ENCODE measurements around the gene TSTD2.

The TSTD2 gene

DNA sequence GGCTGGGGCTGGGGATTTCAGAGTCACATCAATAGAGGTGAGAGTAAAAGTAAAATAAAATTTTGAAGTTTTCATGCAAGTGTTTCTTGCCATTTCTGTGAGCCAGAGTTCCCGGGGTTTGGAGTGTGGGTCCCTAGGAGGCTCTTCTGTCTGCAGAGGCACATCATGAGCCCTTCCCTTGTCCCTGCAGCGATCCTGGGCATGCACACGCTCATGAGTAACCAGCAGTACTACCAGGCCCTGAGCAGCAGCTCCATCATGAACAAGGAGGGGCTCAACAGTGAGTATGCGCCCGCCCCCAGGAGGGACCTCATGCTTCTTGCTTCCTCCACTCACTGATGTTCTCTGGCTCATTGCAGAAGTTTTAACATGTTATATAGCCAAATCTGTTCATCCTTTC, 70.6 kb downstream of the TSTD2 start:
- DNase-seq (ENCODE audit: low read depth) = no peak

DNA sequence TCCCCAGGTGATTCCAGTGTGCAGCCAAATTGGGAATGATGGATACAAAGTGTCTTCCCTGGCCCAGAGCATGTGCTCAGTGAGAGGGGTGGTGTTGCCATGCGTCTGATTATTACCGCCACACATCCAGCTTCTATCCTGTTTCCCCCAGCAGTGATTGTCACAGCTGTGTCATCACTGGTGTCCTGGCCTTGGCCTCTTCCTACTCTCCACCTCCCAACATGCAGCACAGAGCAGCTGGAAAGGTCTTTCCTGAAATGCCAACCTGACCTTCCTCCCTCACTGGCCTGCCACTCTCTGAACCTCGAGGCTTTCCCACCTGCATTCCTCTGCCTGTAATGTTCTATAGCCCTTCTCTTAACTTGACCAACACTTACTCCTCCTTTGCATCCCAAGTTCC, 71.7 kb downstream of the TSTD2 start:
- no peak for DNase-seq (ENCODE audit: low read depth)

DNA sequence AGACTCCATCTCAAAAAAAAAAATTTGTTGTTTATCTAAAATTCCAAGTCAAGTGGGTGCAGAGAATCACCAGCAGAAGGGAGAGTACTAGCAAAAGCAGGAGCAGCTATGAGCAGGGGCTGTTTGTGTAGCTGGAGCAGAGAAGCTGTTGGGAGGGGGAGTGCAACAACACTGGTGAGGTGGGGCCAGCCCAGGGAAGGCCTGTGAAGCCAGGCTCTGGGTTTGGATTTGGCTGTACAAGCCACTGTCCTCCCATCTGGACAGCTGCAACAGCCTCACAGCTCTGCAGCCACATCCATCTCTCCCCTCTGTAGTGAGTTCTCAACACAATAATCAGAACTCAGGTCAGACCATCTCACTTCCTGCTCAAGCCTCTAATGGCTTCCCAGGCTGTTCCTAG, 72.3 kb downstream of the TSTD2 start:
- no peak for DNase-seq (ENCODE audit: low read depth)

DNA sequence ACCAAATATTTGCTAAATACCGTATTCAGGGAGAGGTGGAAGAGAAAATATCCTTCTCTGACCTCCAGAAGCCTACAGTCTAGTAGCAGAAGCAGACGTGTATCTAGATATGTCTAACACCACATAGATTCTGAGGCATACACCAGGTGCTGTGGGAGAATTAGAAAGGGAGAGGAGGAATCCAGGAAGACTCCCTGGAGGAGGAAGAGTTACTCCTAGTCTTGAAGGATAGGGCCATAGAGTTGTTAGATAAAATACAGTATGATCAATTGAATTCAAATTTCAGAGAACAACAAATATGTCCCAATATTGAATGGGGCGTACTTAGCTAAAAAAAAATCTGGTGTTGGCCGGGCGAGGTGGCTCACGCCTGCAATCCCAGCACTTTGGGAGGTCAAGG, 73.0 kb downstream of the TSTD2 start:
- no peak for DNase-seq (ENCODE audit: low read depth)

DNA sequence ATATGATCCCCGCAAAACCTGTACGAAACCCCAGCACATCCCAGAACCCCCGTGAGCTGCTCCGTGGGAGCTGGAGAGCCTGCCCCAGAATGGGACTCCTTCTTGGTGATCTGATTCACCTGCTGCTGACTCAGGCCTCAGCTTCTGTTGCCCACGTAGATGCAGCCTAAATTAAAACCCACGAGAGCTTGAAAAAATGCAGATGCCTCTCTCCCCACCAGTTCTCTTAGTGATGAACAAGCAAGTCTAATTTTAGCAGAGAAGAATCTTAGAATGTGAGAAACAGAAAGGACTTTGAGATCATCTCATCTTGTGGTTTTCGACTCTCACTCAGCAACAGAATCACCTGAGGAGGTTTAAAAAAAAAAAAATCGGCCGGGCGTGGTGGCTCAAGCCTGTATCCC, 74.1 kb downstream of the TSTD2 start:
- no peak for DNase-seq (ENCODE audit: low read depth)

DNA sequence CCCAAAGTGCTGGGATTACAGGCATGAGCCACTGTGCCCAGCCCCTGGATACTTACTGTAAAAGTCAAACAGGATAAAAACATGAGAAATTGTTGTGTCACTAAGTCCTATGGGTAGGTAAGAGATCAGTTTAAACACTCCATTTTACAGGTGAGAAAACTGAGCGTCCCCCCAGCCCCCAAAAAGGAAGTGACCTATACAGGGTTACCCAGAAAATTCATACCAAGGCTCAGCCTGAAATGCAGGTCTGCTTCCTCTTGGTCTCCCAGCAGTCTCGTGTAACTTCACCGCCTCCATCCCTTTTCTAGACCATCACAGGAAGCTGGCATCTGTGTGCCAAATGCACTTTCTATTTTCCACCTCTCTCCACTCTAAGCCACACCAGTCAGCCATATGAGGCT, 74.5 kb downstream of the TSTD2 start:
- no peak for DNase-seq (ENCODE audit: low read depth)

DNA sequence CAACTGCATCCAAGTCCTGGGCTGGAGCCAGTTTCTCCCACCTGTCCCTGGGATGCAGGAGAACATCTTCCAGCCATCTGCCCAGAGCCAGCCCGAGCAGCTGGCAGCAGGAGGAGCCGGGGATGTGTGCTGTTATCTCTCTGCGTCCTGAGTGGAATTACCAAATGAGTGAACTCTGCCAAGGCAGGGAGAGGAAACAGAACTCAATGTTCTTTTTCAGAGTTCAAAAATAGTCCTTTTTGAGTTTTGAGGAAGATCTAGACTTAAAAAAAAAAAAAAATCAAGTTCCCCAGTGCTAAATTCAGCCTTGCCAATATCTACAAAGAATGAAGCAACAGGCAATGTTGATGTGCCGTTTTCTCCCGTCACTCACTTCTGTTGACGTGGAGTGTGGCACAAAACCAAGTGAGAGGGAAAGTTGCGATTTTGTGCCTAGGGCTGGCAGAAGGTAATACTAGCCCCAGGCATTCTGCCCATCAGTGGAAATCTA, 75.5 kb downstream of the TSTD2 start:
- DNase-seq (ENCODE audit: low read depth) = no peak

DNA sequence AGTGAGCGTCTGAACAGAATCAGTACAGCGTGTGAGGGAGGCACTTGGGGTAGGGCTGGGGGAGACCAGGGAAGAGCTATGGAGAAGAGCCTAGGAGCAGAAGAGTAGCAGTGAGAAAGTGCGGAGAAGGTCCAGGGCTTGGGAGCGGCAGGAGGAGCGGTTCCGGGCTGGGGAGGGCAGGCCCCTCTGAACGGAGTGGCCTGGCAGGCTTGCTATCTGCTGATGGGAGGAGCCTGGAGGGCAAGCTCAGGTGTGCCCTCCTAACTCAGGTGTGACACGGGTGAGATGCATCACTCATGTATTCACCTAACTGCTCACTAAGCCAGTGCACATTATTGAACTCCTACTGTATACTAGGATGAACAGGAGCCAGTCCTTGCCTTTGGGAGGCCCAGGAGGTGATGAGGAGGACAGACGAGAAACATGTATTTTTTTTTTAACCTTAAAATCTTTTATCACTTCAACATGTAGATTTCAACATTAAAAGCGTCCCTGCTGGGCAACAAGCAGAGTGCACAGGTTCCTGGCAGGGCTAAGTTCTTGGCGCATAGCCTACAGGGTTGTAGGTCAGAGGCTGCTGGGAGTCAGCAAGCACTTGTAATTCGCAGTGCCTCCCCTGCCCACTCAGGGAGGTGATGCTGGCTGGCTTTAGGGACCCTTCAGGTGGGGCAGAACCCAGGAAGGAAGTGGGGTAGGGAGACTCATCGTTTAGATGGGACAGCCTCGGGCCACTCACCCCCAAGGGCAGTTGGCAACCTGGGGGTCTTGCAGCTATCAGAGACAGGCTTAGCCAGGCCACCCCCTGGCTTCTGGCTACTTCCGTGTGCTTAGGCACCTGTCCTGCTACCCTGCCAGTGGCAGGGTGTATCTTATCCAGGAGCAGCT, 76.2 kb downstream of the TSTD2 start:
- no peak for DNase-seq (ENCODE audit: low read depth)

DNA sequence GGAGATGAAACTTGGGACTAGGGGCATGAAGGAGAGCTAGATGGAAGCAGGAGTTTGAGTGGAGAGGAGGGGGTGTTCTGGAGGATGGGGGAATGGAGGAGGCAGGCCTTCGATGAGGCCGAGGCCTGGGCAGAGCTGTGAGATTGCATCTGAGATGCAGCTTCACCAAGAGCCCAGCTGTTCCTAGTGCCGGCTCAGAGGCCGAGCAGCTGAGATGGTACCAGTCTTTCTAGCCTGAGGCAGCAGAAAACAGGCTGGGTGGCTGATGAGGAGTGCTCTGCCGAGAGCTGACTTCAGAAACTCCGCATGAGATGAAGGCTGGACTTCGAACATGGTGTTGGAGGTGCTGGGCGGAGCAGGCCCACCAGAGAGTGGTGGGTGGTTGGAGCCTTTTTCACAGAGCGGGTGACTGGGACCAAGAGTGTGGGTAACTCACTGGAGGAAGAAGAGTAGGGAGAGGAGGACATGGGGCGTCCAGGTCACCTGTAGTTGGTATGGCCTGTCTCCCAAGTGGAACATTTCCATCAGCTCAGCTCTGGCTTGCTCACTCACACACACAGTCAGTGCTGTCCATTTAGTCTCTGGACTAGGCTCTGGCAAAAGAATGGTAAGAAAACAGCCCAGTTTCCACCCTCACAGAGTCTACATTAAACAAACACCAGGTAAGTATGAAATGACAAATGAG, 77.0 kb downstream of the TSTD2 start:
- no peak for DNase-seq (ENCODE audit: low read depth)

DNA sequence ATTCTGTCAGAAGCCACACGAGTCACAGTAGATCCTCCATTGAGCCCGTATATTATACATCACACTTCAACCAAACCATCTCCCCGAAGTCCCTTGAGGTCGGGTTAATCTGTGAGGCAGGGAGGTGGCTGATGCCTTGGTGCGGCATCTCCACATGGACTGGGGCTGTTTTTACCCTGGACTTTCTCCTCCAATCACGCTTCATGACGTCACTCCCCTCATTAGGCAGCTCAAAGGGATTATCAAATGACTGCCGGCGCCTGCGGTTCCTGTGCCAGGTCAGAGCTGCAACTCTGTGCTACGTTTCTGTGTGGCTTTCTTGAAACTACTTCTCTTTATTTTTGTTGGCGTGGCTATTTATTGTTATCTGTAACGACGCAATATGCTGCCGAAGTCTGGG, 78.0 kb downstream of the TSTD2 start:
- DNase-seq (ENCODE audit: low read depth) = no peak

DNA sequence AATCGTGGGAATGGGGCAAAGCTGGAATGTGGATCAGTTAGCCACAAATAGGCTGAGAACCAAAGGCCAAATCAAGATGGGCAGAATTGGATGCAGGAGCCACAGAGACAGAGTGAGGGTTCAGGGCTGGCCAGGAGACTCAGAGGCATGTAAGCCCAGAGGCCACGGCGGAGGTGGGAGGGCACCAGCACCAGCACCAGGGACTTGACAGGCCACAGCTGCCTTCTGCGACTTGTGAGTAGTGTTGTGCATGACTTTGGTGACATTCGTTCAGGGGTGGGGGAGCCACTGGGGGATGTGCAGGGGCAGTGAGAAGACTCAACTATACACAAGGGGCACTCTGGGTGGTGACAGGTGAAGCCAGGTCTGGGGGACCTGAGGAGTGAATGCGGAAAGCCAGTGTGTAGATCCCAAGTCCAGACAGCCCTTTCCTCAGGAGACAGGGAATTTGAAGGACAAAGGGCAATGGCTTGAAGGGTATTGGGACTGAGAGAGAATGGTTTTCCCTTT, 78.5 kb downstream of the TSTD2 start:
- no peak for DNase-seq (ENCODE audit: low read depth)

DNA sequence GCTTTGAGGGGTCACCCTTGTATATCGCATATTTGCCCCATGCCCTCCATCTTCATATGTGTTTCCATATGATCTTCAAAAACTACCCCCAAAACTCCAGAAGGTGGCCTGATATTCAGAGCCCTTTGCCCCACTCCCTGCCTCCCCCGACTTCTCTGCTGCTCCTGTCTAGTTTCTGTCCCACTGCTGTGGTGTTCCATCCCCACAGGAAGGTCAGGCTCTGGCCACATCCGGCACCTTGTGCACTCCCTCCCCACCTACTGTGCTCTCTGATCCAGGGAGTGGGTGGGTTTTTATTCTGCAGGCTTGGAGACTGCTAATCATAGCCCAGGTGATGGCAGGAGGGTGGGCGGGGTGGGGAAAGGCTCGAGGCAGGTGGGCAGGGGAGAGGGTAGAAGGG, 79.3 kb downstream of the TSTD2 start:
- DNase-seq (ENCODE audit: low read depth) = no peak

DNA sequence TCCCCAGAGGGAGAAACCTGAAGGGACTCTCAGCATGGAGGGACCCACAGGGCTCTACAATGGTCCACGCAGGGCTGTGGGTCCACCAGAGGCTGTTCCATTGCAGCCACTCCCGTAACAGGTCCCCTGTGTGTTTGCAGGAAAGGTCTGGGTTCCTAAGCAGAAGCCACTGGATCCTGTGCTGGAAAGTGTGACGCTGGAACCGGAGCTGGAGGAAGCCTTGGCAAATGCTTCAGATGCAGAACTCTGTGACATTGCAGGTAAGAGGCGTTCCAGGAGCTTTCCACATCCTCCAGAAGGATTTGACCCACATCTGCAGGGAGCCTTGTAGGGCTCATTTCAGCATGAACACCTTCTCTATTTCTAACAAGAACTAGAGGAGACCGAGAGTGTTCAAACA, 80.0 kb downstream of the TSTD2 start:
- DNase-seq (ENCODE audit: low read depth) = no peak

DNA sequence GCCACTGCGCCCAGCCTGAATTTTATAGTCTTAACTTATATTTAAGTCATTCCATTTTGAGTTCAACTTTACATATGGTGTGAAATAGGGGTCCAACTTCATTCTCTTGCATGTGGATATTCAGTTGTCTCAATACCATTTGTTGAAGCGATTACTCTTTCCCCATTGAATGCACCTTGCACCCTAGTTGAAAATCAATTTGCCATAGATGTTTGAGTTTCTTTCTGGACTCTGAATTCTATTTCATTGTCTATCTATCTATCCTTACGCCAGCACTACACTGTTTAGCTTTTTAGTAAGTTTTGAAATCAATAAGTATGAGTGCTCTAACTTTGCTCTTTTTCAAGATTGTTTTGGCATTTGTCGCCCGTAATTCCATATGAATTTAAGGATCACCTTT, 81.9 kb downstream of the TSTD2 start:
- DNase-seq (ENCODE audit: low read depth) = no peak

DNA sequence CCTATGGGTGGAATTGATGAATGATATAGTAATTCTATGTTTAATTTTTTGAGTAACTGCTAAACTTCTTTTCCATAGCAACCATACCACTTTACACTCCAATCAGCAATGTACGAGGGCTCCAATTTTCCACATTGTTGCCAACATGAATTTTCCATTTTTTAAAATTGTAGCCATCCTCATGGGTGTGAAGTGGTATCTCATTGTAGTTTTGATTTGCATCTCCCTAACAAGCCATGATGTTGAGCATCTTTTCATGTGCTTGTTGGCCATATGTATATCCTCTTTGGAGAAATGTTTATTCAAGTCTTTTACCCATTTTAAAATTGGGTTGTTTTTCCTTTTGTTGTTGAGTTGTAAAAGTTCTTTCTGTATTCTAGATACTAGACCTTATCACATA, 82.8 kb downstream of the TSTD2 start:
- no peak for DNase-seq (ENCODE audit: low read depth)
